Measurements from ENCODE around the gene RGS3.

GRCh38 chr9:113495526-113495925 is 32.0 kb downstream of the RGS3 start:
- TF ChIP-seq CTCF (IDR thresholded peaks at IDR 0.05) (no peak), USF2 (CRISPR knock-in tag; IDR thresholded peaks at IDR 0.05) (no peak), ZNF232 (CRISPR knock-in tag; IDR thresholded peaks at IDR 0.05) (no peak), GRHL2 (CRISPR knock-in tag; IDR thresholded peaks at IDR 0.05; ENCODE audit: insufficient replicate concordance, severe bottlenecking) (no peak), ZNF425 (CRISPR knock-in tag; conservative IDR thresholded peaks at IDR 0.05) (no peak), TEAD1 (CRISPR knock-in tag; IDR thresholded peaks at IDR 0.05) (no peak), ARID4B (CRISPR knock-in tag; IDR thresholded peaks at IDR 0.05; ENCODE audit: borderline replicate concordance) (no peak), OVOL2 (CRISPR knock-in tag; IDR thresholded peaks at IDR 0.05; ENCODE audit: borderline replicate concordance) (no peak), CBFB (CRISPR knock-in tag; IDR thresholded peaks at IDR 0.05; ENCODE audit: low read depth) (no peak), E2F5 (CRISPR knock-in tag; IDR thresholded peaks at IDR 0.05) (no peak), FOXP1 (CRISPR knock-in tag; IDR thresholded peaks at IDR 0.05; ENCODE audit: borderline replicate concordance) (no peak), ATF3 (CRISPR knock-in tag; conservative IDR thresholded peaks at IDR 0.05) (no peak), ZNF281 (CRISPR knock-in tag; IDR thresholded peaks at IDR 0.05) (no peak), ZBTB21 (CRISPR knock-in tag; IDR thresholded peaks at IDR 0.05; ENCODE audit: borderline replicate concordance) (no peak)
